Measurements from ENCODE around the gene PTGFR. TPM values are rescaled to one million over a fixed set of nuclear protein-coding genes. Genes with fewer than 3 reads are reported as not detected.

PTGFR gene
- total and polyA plus RNA-seq, 7 donors = 0.23 to 3.0 (median 2.1) TPM

- peaks cover 0 to 2% (median 0%) of the 10 kb centered on the region in 4 donors for H3K9me3 ChIP-seq
- H3K36me3 ChIP-seq = no peaks in the 10 kb centered on the region
- no peaks in the 10 kb centered on the region for H3K27me3 ChIP-seq
- 42 to 53% methylated on average over 2 of the region's 2 CpGs for WGBS, 2 donors
- TF ChIP-seq EP300 (IDR thresholded peaks at IDR 0.05) (no peak), POLR2A (IDR thresholded peaks at IDR 0.05) (no peak), POLR2AphosphoS5 (IDR thresholded peaks at IDR 0.05) (no peak), CTCF (IDR thresholded peaks at IDR 0.05) (no peak)
- intact Hi-C loops (cut with DNase I) = no loop called here
- no peaks in the 10 kb centered on the region for H3K4me1 ChIP-seq
- H3K4me3 ChIP-seq = no peak overlapping the region
- no peak for DNase-seq
- H3K27ac ChIP-seq = no peak overlapping the region
Measured at GRCh38 chr1:78516716-78517115, 25.9 kb downstream of the PTGFR start.

GRCh38 chr1:78519446-78519845, 28.7 kb downstream of the PTGFR start:
- Histone ChIP-seq H3K27ac (no peak overlapping the region), H3K4me1 (no peaks in the 10 kb centered on the region), H3K36me3 (no peaks in the 10 kb centered on the region), H3K4me3 (no peak overlapping the region), H3K9me3 (no peaks in the 10 kb centered on the region), H3K27me3 (no peaks in the 10 kb centered on the region)
- intact Hi-C loops (cut with DNase I) = no loop called here
- 85 to 86% methylated on average over 4 of the region's 4 CpGs for WGBS, 2 donors
- no peak for DNase-seq
- TF ChIP-seq EP300 (IDR thresholded peaks at IDR 0.05) = no peak
- no peak for TF ChIP-seq CTCF (IDR thresholded peaks at IDR 0.05)
- no peak for TF ChIP-seq POLR2A (IDR thresholded peaks at IDR 0.05)
- TF ChIP-seq POLR2AphosphoS5 (IDR thresholded peaks at IDR 0.05) = no peak

GRCh38 chr1:78520216-78520615, 29.4 kb downstream of the PTGFR start:
- no peak overlapping the region for H3K4me3 ChIP-seq
- no peaks in the 10 kb centered on the region for H3K27me3 ChIP-seq
- no peaks in the 10 kb centered on the region for H3K9me3 ChIP-seq
- no peaks in the 10 kb centered on the region for H3K4me1 ChIP-seq
- TF ChIP-seq CTCF (IDR thresholded peaks at IDR 0.05) = no peak
- no peak for TF ChIP-seq POLR2AphosphoS5 (IDR thresholded peaks at IDR 0.05)
- TF ChIP-seq POLR2A (IDR thresholded peaks at IDR 0.05) = no peak
- no peak for TF ChIP-seq EP300 (IDR thresholded peaks at IDR 0.05)
- no peaks in the 10 kb centered on the region for H3K36me3 ChIP-seq
- H3K27ac ChIP-seq = no peak overlapping the region
- intact Hi-C loops (cut with DNase I) = no loop called here
- DNase-seq = no peak
- WGBS, 2 donors = 78 to 86% methylated on average over 6 of the region's 6 CpGs

GRCh38 chr1:78520843-78521242, 30.1 kb downstream of the PTGFR start:
- H3K4me1 ChIP-seq = no peaks in the 10 kb centered on the region
- intact Hi-C loops (cut with DNase I) = no loop called here
- H3K9me3 ChIP-seq = no peaks in the 10 kb centered on the region
- H3K27ac ChIP-seq = no peak overlapping the region
- TF ChIP-seq POLR2A (IDR thresholded peaks at IDR 0.05) (no peak), POLR2AphosphoS5 (IDR thresholded peaks at IDR 0.05) (no peak), EP300 (IDR thresholded peaks at IDR 0.05) (no peak), CTCF (IDR thresholded peaks at IDR 0.05) (no peak)
- H3K36me3 ChIP-seq = no peaks in the 10 kb centered on the region
- DNase-seq = no peak
- no peak overlapping the region for H3K4me3 ChIP-seq
- H3K27me3 ChIP-seq = no peaks in the 10 kb centered on the region
- WGBS, 2 donors = 86 to 90% methylated on average over 3 of the region's 3 CpGs

GRCh38 chr1:78522136-78522535, 31.4 kb downstream of the PTGFR start:
- Histone ChIP-seq H3K27me3 (no peaks in the 10 kb centered on the region), H3K36me3 (no peaks in the 10 kb centered on the region), H3K9me3 (no peaks in the 10 kb centered on the region), H3K27ac (no peak overlapping the region), H3K4me3 (no peak overlapping the region), H3K4me1 (no peaks in the 10 kb centered on the region)
- 62 to 80% methylated on average over 2 of the region's 2 CpGs for WGBS, 2 donors
- intact Hi-C loops (cut with DNase I) = no loop called here
- no peak for DNase-seq
- no peak for TF ChIP-seq POLR2AphosphoS5 (IDR thresholded peaks at IDR 0.05)
- TF ChIP-seq POLR2A (IDR thresholded peaks at IDR 0.05) = no peak
- no peak for TF ChIP-seq CTCF (IDR thresholded peaks at IDR 0.05)
- no peak for TF ChIP-seq EP300 (IDR thresholded peaks at IDR 0.05)
